Body of pancreas (tissue), 4 donors: ENCODE measurements around the gene DSP. TPM values are rescaled to one million over a fixed set of nuclear protein-coding genes. Genes with fewer than 3 reads are reported as not detected.

Experiments used
- ATAC-seq: fragments of 150-250 bp; one replicate; pipeline ENCODE4 v1.9.1; 2016
- DNase-seq, 4 donors: peaks; one replicate each; pipeline ENCODE4 v3.0.0-alpha.2; 2019
- H3K27ac ChIP-seq, 4 donors: fragments of 200-600 bp; sonication (generic); 1 replicate in 3 of 4; 2 replicates in 1 of 4; pipeline versions ENCODE4 v1.5.1 to v1.6.1; 2016 to 2019; ENCODE audit warnings: mild to moderate bottlenecking in 1 of 4, mixed read lengths in 1 of 4, moderate library complexity in 1 of 4
- H3K27me3 ChIP-seq, 2 donors: fragments of 200-600 bp; sonication (generic); one replicate each; pipeline ENCODE4 v1.6.0; 2016; ENCODE audit warnings: mild to moderate bottlenecking in 1 of 2
- H3K36me3 ChIP-seq, 2 donors: fragments of 200-600 bp; sonication (generic); replicated peaks in 1 of 2; 2 replicates each; pipeline ENCODE4 v1.5.1; 2016; ENCODE audit warnings: low read depth in 2 of 2; ENCODE audit not compliant: insufficient read depth in 1 of 2
- H3K4me1 ChIP-seq: fragments of 200-600 bp; sonication (generic); one replicate; pipeline ENCODE4 v1.6.0; 2016
- H3K4me3 ChIP-seq, 2 donors: fragments of 200-600 bp; sonication (generic); 1 replicate in 1 of 2; 2 replicates in 1 of 2; pipeline ENCODE4 v1.5.1; 2016 to 2019
- H3K9me3 ChIP-seq, 3 donors: fragments of 200-600 bp; sonication (generic); 1 replicate in 2 of 3; 2 replicates in 1 of 3; pipeline ENCODE4 v1.5.1; 2016
- CTCF ChIP-seq, 7 experiments: fragments of 450-650 bp in 4 of 7; fragments of 200-600 bp in 3 of 7; sonication (generic) in 3 of 7; IDR thresholded peaks; one replicate each; pipeline ENCODE4 v1.5.1; 2016 to 2019; ENCODE audit warnings: antibody characterized with exemption in 7 of 7
- POLR2A ChIP-seq, 3 donors: fragments of 450-650 bp; IDR thresholded peaks; one replicate each; pipeline ENCODE4 v1.6.1; 2016; ENCODE audit warnings: antibody characterized with exemption in 3 of 3, mild to moderate bottlenecking in 2 of 3
- WGBS, 2 donors: methylation state at CpG; one replicate each; pipeline ENCODE4 v1.1.5; 2017; 5-methylcytosine and 5-hydroxymethylcytosine counted together
- intact Hi-C: fragments of 100-400 bp; cut with DNase I; formaldehyde crosslinking; loops from one replicate; pipeline ENCODE4 v1.15.1; 2023
- total RNA-seq, 2 donors: library from RNA; depleted of rRNA; stranded (reverse); fragments of >200 nt; gene quantifications; one replicate each; pipeline ENCODE4 v1.1.0, GENCODE V29; 2016

Gene DSP
- total RNA-seq, 2 donors from 2014 or later: 85.0 to 127 TPM

- no peak for TF ChIP-seq POLR2A (IDR thresholded peaks at IDR 0.05)
- no peak for TF ChIP-seq CTCF (IDR thresholded peaks at IDR 0.05)
- no peaks in the 10 kb centered on the region for H3K36me3 ChIP-seq
- peak overlapping the region in 3 of 4 donors; percentile 97 to 99 (median 99) for H3K27ac ChIP-seq
- H3K9me3 ChIP-seq: no peaks in the 10 kb centered on the region
- H3K27me3 ChIP-seq: no peaks in the 10 kb centered on the region
- 16 to 33% methylated on average over 3 of the region's 3 CpGs for WGBS, 2 donors
- no peak for DNase-seq
- no peak overlapping the region for H3K4me3 ChIP-seq
- ATAC-seq: no peak
- H3K4me1 ChIP-seq: peaks cover 59% of the 10 kb centered on the region
- intact Hi-C loops: no loop called here
These were observed 3.1 kb downstream of the DSP start for GRCh38 chr6:7544597-7544996.

GRCh38 chr6:7545316-7546019, 4.0 kb downstream of the DSP start:
- ATAC-seq (no peak), DNase-seq (no peak)
- intact Hi-C loops: no loop called here
- H3K9me3 ChIP-seq: no peaks in the 10 kb centered on the region
- 37 to 41% methylated on average over 12 of the region's 12 CpGs for WGBS, 2 donors
- H3K27ac ChIP-seq: peak overlapping the region in 3 of 4 donors; percentile 84 to 99 (median 99)
- peaks cover 67% of the 10 kb centered on the region for H3K4me1 ChIP-seq
- H3K4me3 ChIP-seq: no peak overlapping the region
- no peaks in the 10 kb centered on the region for H3K36me3 ChIP-seq
- peak in 2 of 3 donors; percentile 20 to 21 for TF ChIP-seq POLR2A (IDR thresholded peaks at IDR 0.05)
- no peak for TF ChIP-seq CTCF (IDR thresholded peaks at IDR 0.05)
- H3K27me3 ChIP-seq: no peaks in the 10 kb centered on the region

- no peak for TF ChIP-seq POLR2A (IDR thresholded peaks at IDR 0.05)
- no peak for TF ChIP-seq CTCF (IDR thresholded peaks at IDR 0.05)
- no peak for ATAC-seq
- intact Hi-C loops: no loop called here
- peak overlapping the region in 3 of 4 donors; percentile 84 to 99 (median 99) for H3K27ac ChIP-seq
- H3K4me3 ChIP-seq: no peak overlapping the region
- H3K9me3 ChIP-seq: no peaks in the 10 kb centered on the region
- H3K27me3 ChIP-seq: no peaks in the 10 kb centered on the region
- no peak for DNase-seq
- WGBS, 2 donors: 37 to 57% methylated on average over 6 of the region's 6 CpGs
- H3K36me3 ChIP-seq: no peaks in the 10 kb centered on the region
- H3K4me1 ChIP-seq: peaks cover 67% of the 10 kb centered on the region
These were observed 4.5 kb downstream of the DSP start for GRCh38 chr6:7546020-7546369.

- peaks cover 69% of the 10 kb centered on the region for H3K4me1 ChIP-seq
- peak overlapping the region in 3 of 4 donors; percentile 84 to 99 (median 99) for H3K27ac ChIP-seq
- no peak overlapping the region for H3K4me3 ChIP-seq
- no peaks in the 10 kb centered on the region for H3K9me3 ChIP-seq
- H3K36me3 ChIP-seq: no peaks in the 10 kb centered on the region
- 21 to 37% methylated on average over 2 of the region's 2 CpGs for WGBS, 2 donors
- intact Hi-C loops: no loop called here
- TF ChIP-seq POLR2A (IDR thresholded peaks at IDR 0.05) (no peak), CTCF (IDR thresholded peaks at IDR 0.05) (no peak)
- ATAC-seq (no peak), DNase-seq (no peak)
- H3K27me3 ChIP-seq: no peaks in the 10 kb centered on the region
These were observed 4.9 kb downstream of the DSP start for GRCh38 chr6:7546383-7546782.

- Histone ChIP-seq H3K27me3 (no peaks in the 10 kb centered on the region), H3K27ac (peak overlapping the region in 3 of 4 donors; percentile 84 to 99 (median 99)), H3K4me3 (no peak overlapping the region), H3K36me3 (no peaks in the 10 kb centered on the region), H3K4me1 (peaks cover 74% of the 10 kb centered on the region), H3K9me3 (no peaks in the 10 kb centered on the region)
- DNase-seq: no peak
- 68 to 71% methylated on average over 4 of the region's 4 CpGs for WGBS, 2 donors
- intact Hi-C loops: no loop called here
- TF ChIP-seq CTCF (IDR thresholded peaks at IDR 0.05) (no peak), POLR2A (IDR thresholded peaks at IDR 0.05) (no peak)
- ATAC-seq: no peak
These were observed 5.4 kb downstream of the DSP start for GRCh38 chr6:7546896-7547295.
